ENCODE data around the gene CALD1.

Gene CALD1

GRCh38 chr7:134890246-134891240 is 111.1 kb downstream of the CALD1 start:
- Mint-ChIP-seq H3K27ac (ENCODE audit: low read depth) (no peak overlapping the region), H3K27me3 (peaks cover 21% of the 10 kb centered on the region), H3K4me1 (no peaks in the 10 kb centered on the region), H3K9me3 (peaks cover 6% of the 10 kb centered on the region), H3K4me3 (no peak overlapping the region), H3K36me3 (ENCODE audit: insufficient read depth) (no peaks in the 10 kb centered on the region)
- ATAC-seq (replicated peaks; ENCODE audit: extremely low read depth, poor library complexity, severe bottlenecking): no peak
- no peak for DNase-seq (ENCODE audit: low spot score in 2 of 2)

GRCh38 chr7:134891262-134891695 is 111.8 kb downstream of the CALD1 start:
- Mint-ChIP-seq H3K4me3 (no peak overlapping the region), H3K27me3 (peaks cover 21% of the 10 kb centered on the region), H3K4me1 (no peaks in the 10 kb centered on the region), H3K27ac (ENCODE audit: low read depth) (no peak overlapping the region), H3K9me3 (peaks cover 11% of the 10 kb centered on the region), H3K36me3 (ENCODE audit: insufficient read depth) (no peaks in the 10 kb centered on the region)
- ATAC-seq (replicated peaks; ENCODE audit: extremely low read depth, poor library complexity, severe bottlenecking) (no peak), DNase-seq (ENCODE audit: low spot score in 2 of 2) (no peak)

GRCh38 chr7:134891696-134892678 is 112.6 kb downstream of the CALD1 start:
- ATAC-seq (replicated peaks; ENCODE audit: extremely low read depth, poor library complexity, severe bottlenecking) (no peak), DNase-seq (ENCODE audit: low spot score in 2 of 2) (no peak)
- Mint-ChIP-seq H3K4me1 (no peaks in the 10 kb centered on the region), H3K27ac (ENCODE audit: low read depth) (no peak overlapping the region), H3K36me3 (ENCODE audit: insufficient read depth) (no peaks in the 10 kb centered on the region), H3K27me3 (peaks cover 21% of the 10 kb centered on the region), H3K9me3 (peaks cover 11% of the 10 kb centered on the region), H3K4me3 (no peak overlapping the region)

GRCh38 chr7:134892963-134893362 is 113.5 kb downstream of the CALD1 start:
- Mint-ChIP-seq H3K4me3 (no peak overlapping the region), H3K4me1 (no peaks in the 10 kb centered on the region), H3K9me3 (peaks cover 11% of the 10 kb centered on the region), H3K27ac (ENCODE audit: low read depth) (no peak overlapping the region), H3K27me3 (peaks cover 21% of the 10 kb centered on the region), H3K36me3 (ENCODE audit: insufficient read depth) (no peaks in the 10 kb centered on the region)
- ATAC-seq (replicated peaks; ENCODE audit: extremely low read depth, poor library complexity, severe bottlenecking) (no peak), DNase-seq (ENCODE audit: low spot score in 2 of 2) (no peak)

GRCh38 chr7:134893920-134894319 is 114.5 kb downstream of the CALD1 start:
- Mint-ChIP-seq H3K4me3 (no peak overlapping the region), H3K27ac (ENCODE audit: low read depth) (no peak overlapping the region), H3K4me1 (no peaks in the 10 kb centered on the region), H3K27me3 (peaks cover 21% of the 10 kb centered on the region), H3K36me3 (ENCODE audit: insufficient read depth) (no peaks in the 10 kb centered on the region), H3K9me3 (peaks cover 11% of the 10 kb centered on the region)
- no peak for ATAC-seq (replicated peaks; ENCODE audit: extremely low read depth, poor library complexity, severe bottlenecking)
- DNase-seq (ENCODE audit: low spot score in 2 of 2): no peak

- H3K27me3 Mint-ChIP-seq: peaks cover 21% of the 10 kb centered on the region
- no peak overlapping the region for H3K27ac Mint-ChIP-seq (ENCODE audit: low read depth)
- H3K36me3 Mint-ChIP-seq (ENCODE audit: insufficient read depth): peaks cover 1% of the 10 kb centered on the region
- H3K4me3 Mint-ChIP-seq: no peak overlapping the region
- no peaks in the 10 kb centered on the region for H3K4me1 Mint-ChIP-seq
- DNase-seq (ENCODE audit: low spot score in 2 of 2) (no peak), ATAC-seq (replicated peaks; ENCODE audit: extremely low read depth, poor library complexity, severe bottlenecking) (no peak)
- peaks cover 11% of the 10 kb centered on the region for H3K9me3 Mint-ChIP-seq
Measured at GRCh38 chr7:134894928-134895327, 115.5 kb downstream of the CALD1 start.

GRCh38 chr7:134896073-134896472 is 116.6 kb downstream of the CALD1 start:
- no peak overlapping the region for H3K27ac Mint-ChIP-seq (ENCODE audit: low read depth)
- no peak for DNase-seq (ENCODE audit: low spot score in 2 of 2)
- peaks cover 1% of the 10 kb centered on the region for H3K36me3 Mint-ChIP-seq (ENCODE audit: insufficient read depth)
- peaks cover 28% of the 10 kb centered on the region for H3K27me3 Mint-ChIP-seq
- peaks cover 11% of the 10 kb centered on the region for H3K9me3 Mint-ChIP-seq
- no peak for ATAC-seq (replicated peaks; ENCODE audit: extremely low read depth, poor library complexity, severe bottlenecking)
- H3K4me3 Mint-ChIP-seq: no peak overlapping the region
- H3K4me1 Mint-ChIP-seq: no peaks in the 10 kb centered on the region

- ATAC-seq (replicated peaks; ENCODE audit: extremely low read depth, poor library complexity, severe bottlenecking) (no peak), DNase-seq (ENCODE audit: low spot score in 2 of 2) (no peak)
- peaks cover 11% of the 10 kb centered on the region for H3K9me3 Mint-ChIP-seq
- peaks cover 35% of the 10 kb centered on the region for H3K27me3 Mint-ChIP-seq
- H3K36me3 Mint-ChIP-seq (ENCODE audit: insufficient read depth): peaks cover 1% of the 10 kb centered on the region
- H3K4me1 Mint-ChIP-seq: no peaks in the 10 kb centered on the region
- H3K27ac Mint-ChIP-seq (ENCODE audit: low read depth): no peak overlapping the region
- no peak overlapping the region for H3K4me3 Mint-ChIP-seq
Measured at GRCh38 chr7:134897936-134898335, 118.5 kb downstream of the CALD1 start.

GRCh38 chr7:134899729-134900128 is 120.3 kb downstream of the CALD1 start:
- ATAC-seq (replicated peaks; ENCODE audit: extremely low read depth, poor library complexity, severe bottlenecking): no peak

GRCh38 chr7:134900166-134900982 is 120.9 kb downstream of the CALD1 start:
- ATAC-seq (replicated peaks; ENCODE audit: extremely low read depth, poor library complexity, severe bottlenecking): no peak
- no peaks in the 10 kb centered on the region for H3K4me1 Mint-ChIP-seq
- no peak overlapping the region for H3K27ac Mint-ChIP-seq (ENCODE audit: low read depth)
- H3K36me3 Mint-ChIP-seq (ENCODE audit: insufficient read depth): peaks cover 1% of the 10 kb centered on the region
- no peak for DNase-seq (ENCODE audit: low spot score in 2 of 2)
- H3K27me3 Mint-ChIP-seq: peaks cover 23% of the 10 kb centered on the region
- H3K4me3 Mint-ChIP-seq: no peak overlapping the region
- H3K9me3 Mint-ChIP-seq: peaks cover 6% of the 10 kb centered on the region

More at GRCh38 chr7:134899729-134900128, 120.3 kb downstream of the CALD1 start:
- no peaks in the 10 kb centered on the region for H3K4me1 Mint-ChIP-seq
- DNase-seq (ENCODE audit: low spot score in 2 of 2): no peak
- no peak overlapping the region for H3K27ac Mint-ChIP-seq (ENCODE audit: low read depth)
- H3K4me3 Mint-ChIP-seq: no peak overlapping the region
- H3K9me3 Mint-ChIP-seq: peaks cover 11% of the 10 kb centered on the region
- peaks cover 1% of the 10 kb centered on the region for H3K36me3 Mint-ChIP-seq (ENCODE audit: insufficient read depth)
- peaks cover 23% of the 10 kb centered on the region for H3K27me3 Mint-ChIP-seq

- Mint-ChIP-seq H3K9me3 (no peaks in the 10 kb centered on the region), H3K4me3 (no peak overlapping the region), H3K36me3 (ENCODE audit: insufficient read depth) (peaks cover 1% of the 10 kb centered on the region), H3K4me1 (no peaks in the 10 kb centered on the region), H3K27me3 (peaks cover 23% of the 10 kb centered on the region), H3K27ac (ENCODE audit: low read depth) (no peak overlapping the region)
- DNase-seq (ENCODE audit: low spot score in 2 of 2) (no peak), ATAC-seq (replicated peaks; ENCODE audit: extremely low read depth, poor library complexity, severe bottlenecking) (no peak)
Measured at GRCh38 chr7:134901389-134902020, 122.1 kb downstream of the CALD1 start.

All from central memory CD8-positive, alpha-beta T cell (primary cell).